B cell (primary cell): ENCODE data around the gene APOM. TPM values are rescaled to one million over a fixed set of nuclear protein-coding genes. Genes with fewer than 3 reads are reported as not detected.

ENCODE experiments used
- ATAC-seq: fragments of 200-7000 bp; cut with Tn5 transposase; one replicate; pipeline ENCODE4 v1.10.0; 2021; ENCODE audit warnings: low read depth, mild to moderate bottlenecking, moderate number of reproducible peaks, moderate library complexity
- CTCF ChIA-PET: fragments of 350-600 bp; sonication (Branson Sonifier 250); formaldehyde crosslinking; loops from one replicate; lab custom pipeline; 2021; ENCODE audit warnings: antibody characterized with exemption, inconsistent platforms; lab: Charles Lee
- POLR2A ChIA-PET: fragments of 350-600 bp; sonication (Branson Sonifier 250); formaldehyde crosslinking; loops from one replicate; lab custom pipeline; 2021; ENCODE audit warnings: antibody characterized with exemption; lab: Charles Lee
- DNase-seq: peaks from one replicate; pipeline ENCODE4 v3.0.0; 2013
- H2AFZ ChIP-seq: 2 replicates; pipeline ENCODE4 v1.6.1; 2012; ENCODE audit warnings: mild to moderate bottlenecking, low read depth, low read length; ENCODE audit not compliant: insufficient read depth, poor library complexity, severe bottlenecking
- H3K27ac ChIP-seq, 2 donors: 1 replicate in 1 of 2; 2 replicates in 1 of 2; pipeline ENCODE4 v1.5.1; 2012 to 2013; ENCODE audit warnings: low read length in 2 of 2, mild to moderate bottlenecking in 2 of 2, moderate library complexity in 1 of 2
- H3K27me3 ChIP-seq, 4 experiments: fragments of 200-600 bp in 1 of 4; sonication (generic) in 1 of 4; replicated peaks in 1 of 4; 1 replicate in 2 of 4; 2 replicates in 2 of 4; pipeline versions ENCODE4 v1.6.1 to v1.7.0; 2013 to 2016; ENCODE audit warnings: low read length in 3 of 4, mild to moderate bottlenecking in 2 of 4, mixed read lengths in 1 of 4, moderate library complexity in 1 of 4; ENCODE audit not compliant: insufficient read depth in 4 of 4, control insufficient read depth in 3 of 4; ENCODE audit errors: control extremely low read depth in 1 of 4
- H3K36me3 ChIP-seq, 2 experiments: replicated peaks in 1 of 2; 1 replicate in 1 of 2; 2 replicates in 1 of 2; pipeline versions ENCODE4 v1.6.1 to v1.7.1; 2013; ENCODE audit warnings: low read length in 1 of 2; ENCODE audit not compliant: insufficient read depth in 2 of 2, control insufficient read depth in 1 of 2; ENCODE audit errors: control extremely low read depth in 1 of 2, extremely low read depth in 1 of 2
- H3K4me1 ChIP-seq, 2 donors: fragments of 200-600 bp in 1 of 2; sonication (generic) in 1 of 2; 1 replicate in 1 of 2; 2 replicates in 1 of 2; pipeline versions ENCODE4 v1.5.1 to v1.6.1; 2013 to 2017; ENCODE audit warnings: low read length in 2 of 2; ENCODE audit not compliant: control insufficient read depth in 2 of 2, insufficient read depth in 2 of 2
- H3K4me2 ChIP-seq: replicated peaks from 2 replicates; pipeline ENCODE3; 2012; ENCODE audit warnings: mild to moderate bottlenecking, low read depth, low read length; ENCODE audit not compliant: poor library complexity, severe bottlenecking
- H3K4me3 ChIP-seq, 5 experiments: fragments of 200-600 bp in 1 of 5; sonication (generic) in 1 of 5; 1 replicate in 3 of 5; 2 replicates in 2 of 5; pipeline versions ENCODE4 v1.5.1 to v1.7.0; 2011 to 2016; ENCODE audit warnings: low read length in 4 of 5, mild to moderate bottlenecking in 4 of 5, low read depth in 2 of 5, control low read depth in 1 of 5, moderate library complexity in 1 of 5; ENCODE audit not compliant: insufficient read depth in 1 of 5; ENCODE audit errors: control extremely low read depth in 1 of 5, extremely low read depth in 1 of 5
- H3K79me2 ChIP-seq: fragments of 200-600 bp; sonication (generic); one replicate; pipeline ENCODE4 v1.6.0; 2016; ENCODE audit warnings: low read length; ENCODE audit not compliant: control insufficient read depth, insufficient read depth
- H3K9ac ChIP-seq: fragments of 200-600 bp; sonication (generic); 2 replicates; pipeline ENCODE4 v1.6.1; 2017; ENCODE audit warnings: mild to moderate bottlenecking, low read length, moderate library complexity
- H3K9me3 ChIP-seq, 3 donors: one replicate each; pipeline versions ENCODE4 v1.6.1 to v1.7.1; 2013; ENCODE audit warnings: low read length in 2 of 3; ENCODE audit not compliant: control insufficient read depth in 2 of 3, insufficient read depth in 1 of 3; ENCODE audit errors: control extremely low read depth in 1 of 3
- H4K20me1 ChIP-seq: 2 replicates; pipeline ENCODE4 v1.6.0; 2012; ENCODE audit warnings: mild to moderate bottlenecking, low read length; ENCODE audit not compliant: insufficient read depth, control insufficient read depth, poor library complexity, severe bottlenecking
- H3K27ac Mint-ChIP-seq: one replicate; pipeline ENCODE4 v1.8.0; 2021; ENCODE audit warnings: mixed read lengths
- H3K27me3 Mint-ChIP-seq: one replicate; pipeline ENCODE4 v1.8.0; 2021; ENCODE audit warnings: mixed read lengths
- H3K4me1 Mint-ChIP-seq: one replicate; pipeline ENCODE4 v1.8.0; 2021; ENCODE audit warnings: mixed read lengths
- H3K4me3 Mint-ChIP-seq: one replicate; pipeline ENCODE4 v1.8.0; 2021; ENCODE audit warnings: mixed read lengths
- H3K9me3 Mint-ChIP-seq: one replicate; pipeline ENCODE4 v1.8.0; 2022; ENCODE audit warnings: mixed read lengths; ENCODE audit not compliant: insufficient read depth
- EZH2 ChIP-seq: IDR thresholded peaks from 2 replicates; pipeline ENCODE4 v1.6.1; 2012; ENCODE audit warnings: borderline replicate concordance, low read depth, mild to moderate bottlenecking, moderate library complexity, low read length; ENCODE audit not compliant: insufficient read depth, poor library complexity, severe bottlenecking
- WGBS: methylation state at CpG from one replicate; pipeline ENCODE4 v1.1.5; 2013; ENCODE audit warnings: missing lambda C conversion rate; ENCODE audit not compliant: insufficient coverage; 5-methylcytosine and 5-hydroxymethylcytosine counted together
- intact Hi-C: fragments of 100-400 bp; cut with micrococcal nuclease; formaldehyde crosslinking; loops from one replicate; pipeline ENCODE4 v1.10.0; 2022
- polyA plus RNA-seq: library from polyadenylated mRNA; depleted of rRNA; stranded (reverse); fragments of >200 nt; gene quantifications from 2 replicates; pipeline ENCODE4 v1.2.3, GENCODE V29; 2012
- total RNA-seq, 2 donors: library from RNA; stranded (reverse); fragments of 120-200 nt in 1 of 2; gene quantifications; 1 replicate in 1 of 2; 2 replicates in 1 of 2; pipeline versions ENCODE4 v1.2.3 to v1.2.4, GENCODE V29; 2013 to 2022
- TF ChIP-seq, protein P1 (sequence below): fragments of 200-600 bp; IDR thresholded peaks from one replicate; pipeline ENCODE4 v1.8.0; 2022; ENCODE audit warnings: antibody characterized with exemption, mild to moderate bottlenecking

The APOM gene
- total and polyA plus RNA-seq, 2 donors (not counting 1 experiment from before 2014, with no cell fraction given): 3.6 to 11.6 TPM

DNA sequence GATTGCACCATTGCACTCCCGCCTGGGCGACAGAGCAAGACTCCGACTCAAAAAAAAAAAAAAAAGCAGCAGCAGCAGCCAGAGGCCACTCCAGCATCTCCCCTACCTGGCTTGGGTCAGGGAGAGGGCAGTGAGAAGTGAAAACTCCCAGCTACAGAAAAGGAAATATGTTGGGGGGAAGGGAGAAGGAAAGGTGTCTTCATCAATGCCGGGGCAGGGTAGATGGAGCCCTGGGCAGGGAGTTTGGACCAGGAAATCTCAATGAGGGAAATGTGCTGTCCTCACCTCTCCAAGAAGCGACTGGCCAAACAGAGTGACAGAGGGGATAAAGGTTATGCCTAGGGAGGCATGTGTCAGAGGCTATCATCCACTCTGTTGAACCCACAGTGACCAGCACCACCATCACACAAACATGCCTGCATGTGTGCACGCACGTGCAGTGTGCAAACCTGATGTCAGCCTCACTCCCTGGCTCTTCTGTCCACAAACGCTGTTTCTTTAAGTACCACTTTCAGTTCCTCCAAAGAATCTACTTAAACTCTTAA lies 41.5 kb upstream of the APOM start:
- Histone ChIP-seq H3K4me2 (peak overlapping the region; percentile 61), H3K9ac (no peak overlapping the region), H4K20me1 (no peaks in the 10 kb centered on the region), H3K36me3 (no peaks in the 10 kb centered on the region), H3K79me2 (no peaks in the 10 kb centered on the region), H3K9me3 (peaks cover 0 to 2% (median 0%) of the 10 kb centered on the region in 3 donors), H3K27ac (peak overlapping the region; percentile 26 to 68), H2AFZ (peak overlapping the region; percentile 55), H3K27me3 (no peaks in the 10 kb centered on the region), H3K4me1 (peaks cover 27 to 30% of the 10 kb centered on the region in 2 donors), H3K4me3 (no peak overlapping the region)
- Mint-ChIP-seq H3K4me1 (peaks cover 33% of the 10 kb centered on the region), H3K4me3 (peak overlapping the region; percentile 70), H3K27me3 (no peaks in the 10 kb centered on the region), H3K27ac (peak overlapping the region; percentile 89), H3K9me3 (no peaks in the 10 kb centered on the region)
- intact Hi-C loops: no loop called here
- ATAC-seq (peak; percentile 69), DNase-seq (peak; percentile 60)
- ChIA-PET POLR2A (no interaction called here), CTCF (interaction anchor here (0.8 to 5.6 kb wide), 4 partner anchors 17 to 41 kb away, joined by 3 to 44 read pairs (median 3); partner anchors contain the start of gene LTB)
- 70% methylated on average over 3 of the region's 8 CpGs for WGBS
- TF ChIP-seq, protein P1, sequence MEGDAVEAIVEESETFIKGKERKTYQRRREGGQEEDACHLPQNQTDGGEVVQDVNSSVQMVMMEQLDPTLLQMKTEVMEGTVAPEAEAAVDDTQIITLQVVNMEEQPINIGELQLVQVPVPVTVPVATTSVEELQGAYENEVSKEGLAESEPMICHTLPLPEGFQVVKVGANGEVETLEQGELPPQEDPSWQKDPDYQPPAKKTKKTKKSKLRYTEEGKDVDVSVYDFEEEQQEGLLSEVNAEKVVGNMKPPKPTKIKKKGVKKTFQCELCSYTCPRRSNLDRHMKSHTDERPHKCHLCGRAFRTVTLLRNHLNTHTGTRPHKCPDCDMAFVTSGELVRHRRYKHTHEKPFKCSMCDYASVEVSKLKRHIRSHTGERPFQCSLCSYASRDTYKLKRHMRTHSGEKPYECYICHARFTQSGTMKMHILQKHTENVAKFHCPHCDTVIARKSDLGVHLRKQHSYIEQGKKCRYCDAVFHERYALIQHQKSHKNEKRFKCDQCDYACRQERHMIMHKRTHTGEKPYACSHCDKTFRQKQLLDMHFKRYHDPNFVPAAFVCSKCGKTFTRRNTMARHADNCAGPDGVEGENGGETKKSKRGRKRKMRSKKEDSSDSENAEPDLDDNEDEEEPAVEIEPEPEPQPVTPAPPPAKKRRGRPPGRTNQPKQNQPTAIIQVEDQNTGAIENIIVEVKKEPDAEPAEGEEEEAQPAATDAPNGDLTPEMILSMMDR: no peak
- no peak for TF ChIP-seq EZH2
